ENCODE results near the gene HDHD2.

GRCh38 chr18:47143899-47144485 is 6.3 kb downstream of the HDHD2 start:
- TF ChIP-seq POLR2AphosphoS5 (IDR thresholded peaks at IDR 0.05; ENCODE audit: low read depth, low read length) (no peak), POLR2A (IDR thresholded peaks at IDR 0.05; ENCODE audit: low read depth, low read length) (no peak)
